Neutrophil (primary cell): ENCODE measurements around the gene MUC22.

Source experiments
- H3K27ac ChIP-seq: fragments of 200-600 bp; sonication (generic); 2 replicates; pipeline ENCODE4 v1.5.1; 2016; ENCODE audit warnings: mild to moderate bottlenecking, moderate library complexity
- H3K27me3 ChIP-seq: fragments of 200-600 bp; sonication (generic); 2 replicates; pipeline ENCODE4 v1.6.0; 2016; ENCODE audit warnings: mild to moderate bottlenecking
- H3K36me3 ChIP-seq: fragments of 200-600 bp; sonication (generic); 2 replicates; pipeline ENCODE4 v1.5.1; 2017
- H3K4me1 ChIP-seq, 2 experiments: fragments of 200-600 bp in 1 of 2; sonication (generic) in 1 of 2; 1 replicate in 1 of 2; 2 replicates in 1 of 2; pipeline versions ENCODE4 v1.5.1 to v1.6.1; 2013 to 2016; ENCODE audit warnings: low read depth in 1 of 2, low read length in 1 of 2, mild to moderate bottlenecking in 1 of 2, moderate library complexity in 1 of 2; ENCODE audit not compliant: control insufficient read depth in 1 of 2, insufficient read depth in 1 of 2
- H3K4me3 ChIP-seq, 2 experiments: fragments of 200-600 bp in 1 of 2; sonication (generic) in 1 of 2; 1 replicate in 1 of 2; 2 replicates in 1 of 2; pipeline ENCODE4 v1.5.1; 2013 to 2016; ENCODE audit warnings: low read depth in 1 of 2, low read length in 1 of 2, mild to moderate bottlenecking in 1 of 2, moderate library complexity in 1 of 2
- H3K9me3 ChIP-seq: fragments of 200-600 bp; sonication (generic); 2 replicates; pipeline ENCODE4 v1.5.1; 2016
- CTCF ChIP-seq: fragments of 200-600 bp; sonication (generic); IDR thresholded peaks from 2 replicates; pipeline ENCODE4 v1.5.1; 2016; ENCODE audit warnings: antibody characterized with exemption

The MUC22 gene

GRCh38 chr6:31083742-31084354 lies 73.6 kb downstream of the MUC22 start:
- Histone ChIP-seq H3K27me3 (peaks cover 36% of the 10 kb centered on the region), H3K9me3 (no peaks in the 10 kb centered on the region), H3K4me3 (no peak overlapping the region), H3K36me3 (no peaks in the 10 kb centered on the region), H3K4me1 (peaks cover 3 to 4% of the 10 kb centered on the region in 2 experiments), H3K27ac (no peak overlapping the region)
- TF ChIP-seq CTCF = no peak
